Liver (tissue), 9 donors: ENCODE measurements around the gene CDH13. TPM values are rescaled to one million over a fixed set of nuclear protein-coding genes. Genes with fewer than 3 reads are reported as not detected.

Source experiments
- DNase-seq: peaks from one replicate; pipeline ENCODE4 v3.0.0-alpha.2; 2017; ENCODE audit warnings: low spot score
- H3K27ac ChIP-seq, 2 donors: one replicate each; pipeline ENCODE4 v1.7.0; 2013; ENCODE audit warnings: inconsistent platforms in 2 of 2, low read length in 2 of 2, control low read depth in 1 of 2, low read depth in 1 of 2, mild to moderate bottlenecking in 1 of 2
- H3K27me3 ChIP-seq, 4 donors: one replicate each; pipeline versions ENCODE4 v1.6.1 to v1.7.0; 2013; ENCODE audit warnings: low read length in 3 of 4, inconsistent platforms in 1 of 4, mild to moderate bottlenecking in 1 of 4, moderate library complexity in 1 of 4; ENCODE audit not compliant: control insufficient read depth in 4 of 4, insufficient read depth in 4 of 4
- H3K36me3 ChIP-seq, 4 donors: one replicate each; pipeline versions ENCODE4 v1.6.1 to v1.7.0; 2013; ENCODE audit warnings: low read length in 3 of 4, mild to moderate bottlenecking in 3 of 4, low read depth in 1 of 4, moderate library complexity in 1 of 4; ENCODE audit not compliant: control insufficient read depth in 4 of 4, insufficient read depth in 3 of 4
- H3K4me1 ChIP-seq, 4 donors: one replicate each; pipeline versions ENCODE4 v1.6.1 to v1.7.0; 2013; ENCODE audit warnings: low read length in 3 of 4, mild to moderate bottlenecking in 3 of 4, moderate library complexity in 1 of 4; ENCODE audit not compliant: control insufficient read depth in 4 of 4, insufficient read depth in 4 of 4
- H3K4me3 ChIP-seq, 3 donors: one replicate each; pipeline versions ENCODE4 v1.6.1 to v1.7.0; 2013; ENCODE audit warnings: low read length in 3 of 3, control low read depth in 1 of 3, low read depth in 1 of 3, mild to moderate bottlenecking in 1 of 3
- H3K9ac ChIP-seq, 2 donors: one replicate each; pipeline ENCODE4 v1.7.0; 2013; ENCODE audit warnings: low read length in 2 of 2, mild to moderate bottlenecking in 2 of 2, moderate library complexity in 2 of 2, control low read depth in 1 of 2, low read depth in 1 of 2
- H3K9me3 ChIP-seq, 4 donors: one replicate each; pipeline versions ENCODE4 v1.6.1 to v1.7.0; 2013; ENCODE audit warnings: low read length in 3 of 4; ENCODE audit not compliant: control insufficient read depth in 4 of 4
- ATF3 ChIP-seq: IDR thresholded peaks from 2 replicates; pipeline ENCODE4 v1.6.1; 2016; ENCODE audit warnings: antibody characterized with exemption
- EGR1 ChIP-seq, 2 donors: IDR thresholded peaks; 2 replicates each; pipeline ENCODE4 v1.6.1; 2016 to 2018; ENCODE audit warnings: antibody characterized with exemption in 2 of 2, low read depth in 2 of 2
- FOXA1 ChIP-seq: IDR thresholded peaks from 2 replicates; pipeline ENCODE4 v1.6.1; 2016; ENCODE audit warnings: antibody characterized with exemption
- FOXA2 ChIP-seq: IDR thresholded peaks from 2 replicates; pipeline ENCODE4 v1.6.1; 2016; ENCODE audit warnings: antibody characterized with exemption
- GABPA ChIP-seq, 2 donors: IDR thresholded peaks in 1 of 2; conservative IDR thresholded peaks in 1 of 2; 2 replicates each; pipeline ENCODE4 v1.6.1; 2016; ENCODE audit warnings: antibody characterized with exemption in 2 of 2, mild to moderate bottlenecking in 1 of 2, moderate library complexity in 1 of 2
- HNF4A ChIP-seq, 2 donors: conservative IDR thresholded peaks; 2 replicates each; pipeline ENCODE4 v1.6.1; 2016; ENCODE audit warnings: antibody characterized with exemption in 2 of 2, mild to moderate bottlenecking in 2 of 2
- HNF4G ChIP-seq: IDR thresholded peaks from 2 replicates; pipeline ENCODE4 v1.6.1; 2016; ENCODE audit warnings: antibody characterized with exemption
- JUND ChIP-seq, 2 donors: IDR thresholded peaks; 2 replicates each; pipeline ENCODE4 v1.6.1; 2016; ENCODE audit warnings: antibody characterized with exemption in 2 of 2
- NR2F2 ChIP-seq: IDR thresholded peaks from 2 replicates; pipeline ENCODE4 v1.6.1; 2016; ENCODE audit warnings: antibody characterized with exemption
- RAD21 ChIP-seq, 2 donors: IDR thresholded peaks; 2 replicates each; pipeline ENCODE4 v1.6.1; 2016; ENCODE audit warnings: antibody characterized with exemption in 2 of 2, mild to moderate bottlenecking in 2 of 2
- RXRA ChIP-seq, 2 donors: IDR thresholded peaks; 2 replicates each; pipeline ENCODE4 v1.6.1; 2017 to 2018; ENCODE audit warnings: antibody characterized with exemption in 2 of 2, mild to moderate bottlenecking in 1 of 2
- SP1 ChIP-seq: IDR thresholded peaks from 2 replicates; pipeline ENCODE4 v1.6.1; 2018; ENCODE audit warnings: antibody characterized with exemption, mild to moderate bottlenecking
- TAF1 ChIP-seq: conservative IDR thresholded peaks from 2 replicates; pipeline ENCODE4 v1.6.1; 2016; ENCODE audit warnings: antibody characterized with exemption, mild to moderate bottlenecking
- YY1 ChIP-seq: IDR thresholded peaks from 2 replicates; pipeline ENCODE4 v1.6.1; 2016; ENCODE audit warnings: antibody characterized with exemption, mild to moderate bottlenecking
- WGBS: extraction: QIAGEN DNeasy Blood & Tissue Kit; methylation state at CpG from one replicate; pipeline ENCODE4 v1.1.7; 2013; 5-methylcytosine and 5-hydroxymethylcytosine counted together
- polyA plus RNA-seq, 2 donors: library from polyadenylated mRNA; stranded (reverse) in 1 of 2; unstranded in 1 of 2; fragments of 200-250 nt in 1 of 2; fragments of >200 nt in 1 of 2; fragmentation: Nextera tagmentation in 1 of 2; extraction: Ambion mirVana in 1 of 2; gene quantifications; one replicate each; pipeline versions ENCODE4 v1.2.1 to v1.2.3, GENCODE V29; 2013 to 2015
- total RNA-seq, 2 donors: library from RNA; depleted of rRNA; stranded (reverse); fragments of >200 nt; gene quantifications; one replicate each; pipeline ENCODE4 v1.2.3, GENCODE V29; 2014
- TF ChIP-seq, protein P1 (sequence below): fragments of 150-350 bp; IDR thresholded peaks from 2 replicates; pipeline ENCODE4 v1.5.1; 2017; ENCODE audit warnings: improper control_type of control experiment, low read depth, low read length; ENCODE audit not compliant: missing input control
- TF ChIP-seq, protein P2 (sequence below): IDR thresholded peaks from 2 replicates; pipeline ENCODE4 v1.6.1; 2016; ENCODE audit warnings: antibody characterized with exemption, mild to moderate bottlenecking
- TF ChIP-seq, protein P3 (sequence below): IDR thresholded peaks from 2 replicates; pipeline ENCODE4 v1.6.1; 2016; ENCODE audit warnings: antibody characterized with exemption
- TF ChIP-seq, protein P4 (sequence below): IDR thresholded peaks from 2 replicates; pipeline ENCODE4 v1.6.1; 2016; ENCODE audit warnings: antibody characterized with exemption
- donor health status: healthy.
- donor health status: healthy.
- donor health status: healthy.
- donor health status: healthy.
- donor health status: healthy.

The CDH13 gene
- total and polyA plus RNA-seq, 4 donors = 0.21 to 1.5 (median 0.58) TPM

GRCh38 chr16:82655720-82656490 lies 29.1 kb downstream of the CDH13 start:
- Histone ChIP-seq H3K9me3 (no peaks in the 10 kb centered on the region), H3K27me3 (peaks cover 0 to 3% (median 0%) of the 10 kb centered on the region in 4 donors), H3K27ac (no peak overlapping the region), H3K4me3 (no peak overlapping the region), H3K36me3 (no peaks in the 10 kb centered on the region), H3K4me1 (no peaks in the 10 kb centered on the region), H3K9ac (no peak overlapping the region)
- no peak for DNase-seq
- WGBS = 83% methylated on average over 5 of the region's 5 CpGs
- TF ChIP-seq NR2F2 (no peak), FOXA1 (no peak), RXRA (IDR thresholded peaks at IDR 0.05) (no peak), HNF4G (no peak), JUND (IDR thresholded peaks at IDR 0.05) (no peak), YY1 (no peak), ATF3 (no peak), GABPA (IDR thresholded peaks at IDR 0.05 in 1 of 2, conservative IDR thresholded peaks at IDR 0.05 in 1 of 2) (no peak), SP1 (no peak), TAF1 (no peak), RAD21 (IDR thresholded peaks at IDR 0.05) (no peak), EGR1 (IDR thresholded peaks at IDR 0.05; ENCODE audit: low read depth in 2 of 2) (no peak), FOXA2 (no peak), HNF4A (conservative IDR thresholded peaks at IDR 0.05) (no peak)
- TF ChIP-seq, protein P1, sequence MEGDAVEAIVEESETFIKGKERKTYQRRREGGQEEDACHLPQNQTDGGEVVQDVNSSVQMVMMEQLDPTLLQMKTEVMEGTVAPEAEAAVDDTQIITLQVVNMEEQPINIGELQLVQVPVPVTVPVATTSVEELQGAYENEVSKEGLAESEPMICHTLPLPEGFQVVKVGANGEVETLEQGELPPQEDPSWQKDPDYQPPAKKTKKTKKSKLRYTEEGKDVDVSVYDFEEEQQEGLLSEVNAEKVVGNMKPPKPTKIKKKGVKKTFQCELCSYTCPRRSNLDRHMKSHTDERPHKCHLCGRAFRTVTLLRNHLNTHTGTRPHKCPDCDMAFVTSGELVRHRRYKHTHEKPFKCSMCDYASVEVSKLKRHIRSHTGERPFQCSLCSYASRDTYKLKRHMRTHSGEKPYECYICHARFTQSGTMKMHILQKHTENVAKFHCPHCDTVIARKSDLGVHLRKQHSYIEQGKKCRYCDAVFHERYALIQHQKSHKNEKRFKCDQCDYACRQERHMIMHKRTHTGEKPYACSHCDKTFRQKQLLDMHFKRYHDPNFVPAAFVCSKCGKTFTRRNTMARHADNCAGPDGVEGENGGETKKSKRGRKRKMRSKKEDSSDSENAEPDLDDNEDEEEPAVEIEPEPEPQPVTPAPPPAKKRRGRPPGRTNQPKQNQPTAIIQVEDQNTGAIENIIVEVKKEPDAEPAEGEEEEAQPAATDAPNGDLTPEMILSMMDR = no peak
- TF ChIP-seq, protein P2, sequence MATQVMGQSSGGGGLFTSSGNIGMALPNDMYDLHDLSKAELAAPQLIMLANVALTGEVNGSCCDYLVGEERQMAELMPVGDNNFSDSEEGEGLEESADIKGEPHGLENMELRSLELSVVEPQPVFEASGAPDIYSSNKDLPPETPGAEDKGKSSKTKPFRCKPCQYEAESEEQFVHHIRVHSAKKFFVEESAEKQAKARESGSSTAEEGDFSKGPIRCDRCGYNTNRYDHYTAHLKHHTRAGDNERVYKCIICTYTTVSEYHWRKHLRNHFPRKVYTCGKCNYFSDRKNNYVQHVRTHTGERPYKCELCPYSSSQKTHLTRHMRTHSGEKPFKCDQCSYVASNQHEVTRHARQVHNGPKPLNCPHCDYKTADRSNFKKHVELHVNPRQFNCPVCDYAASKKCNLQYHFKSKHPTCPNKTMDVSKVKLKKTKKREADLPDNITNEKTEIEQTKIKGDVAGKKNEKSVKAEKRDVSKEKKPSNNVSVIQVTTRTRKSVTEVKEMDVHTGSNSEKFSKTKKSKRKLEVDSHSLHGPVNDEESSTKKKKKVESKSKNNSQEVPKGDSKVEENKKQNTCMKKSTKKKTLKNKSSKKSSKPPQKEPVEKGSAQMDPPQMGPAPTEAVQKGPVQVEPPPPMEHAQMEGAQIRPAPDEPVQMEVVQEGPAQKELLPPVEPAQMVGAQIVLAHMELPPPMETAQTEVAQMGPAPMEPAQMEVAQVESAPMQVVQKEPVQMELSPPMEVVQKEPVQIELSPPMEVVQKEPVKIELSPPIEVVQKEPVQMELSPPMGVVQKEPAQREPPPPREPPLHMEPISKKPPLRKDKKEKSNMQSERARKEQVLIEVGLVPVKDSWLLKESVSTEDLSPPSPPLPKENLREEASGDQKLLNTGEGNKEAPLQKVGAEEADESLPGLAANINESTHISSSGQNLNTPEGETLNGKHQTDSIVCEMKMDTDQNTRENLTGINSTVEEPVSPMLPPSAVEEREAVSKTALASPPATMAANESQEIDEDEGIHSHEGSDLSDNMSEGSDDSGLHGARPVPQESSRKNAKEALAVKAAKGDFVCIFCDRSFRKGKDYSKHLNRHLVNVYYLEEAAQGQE = no peak
- TF ChIP-seq, protein P3, sequence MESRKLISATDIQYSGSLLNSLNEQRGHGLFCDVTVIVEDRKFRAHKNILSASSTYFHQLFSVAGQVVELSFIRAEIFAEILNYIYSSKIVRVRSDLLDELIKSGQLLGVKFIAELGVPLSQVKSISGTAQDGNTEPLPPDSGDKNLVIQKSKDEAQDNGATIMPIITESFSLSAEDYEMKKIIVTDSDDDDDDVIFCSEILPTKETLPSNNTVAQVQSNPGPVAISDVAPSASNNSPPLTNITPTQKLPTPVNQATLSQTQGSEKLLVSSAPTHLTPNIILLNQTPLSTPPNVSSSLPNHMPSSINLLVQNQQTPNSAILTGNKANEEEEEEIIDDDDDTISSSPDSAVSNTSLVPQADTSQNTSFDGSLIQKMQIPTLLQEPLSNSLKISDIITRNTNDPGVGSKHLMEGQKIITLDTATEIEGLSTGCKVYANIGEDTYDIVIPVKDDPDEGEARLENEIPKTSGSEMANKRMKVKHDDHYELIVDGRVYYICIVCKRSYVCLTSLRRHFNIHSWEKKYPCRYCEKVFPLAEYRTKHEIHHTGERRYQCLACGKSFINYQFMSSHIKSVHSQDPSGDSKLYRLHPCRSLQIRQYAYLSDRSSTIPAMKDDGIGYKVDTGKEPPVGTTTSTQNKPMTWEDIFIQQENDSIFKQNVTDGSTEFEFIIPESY = no peak
- TF ChIP-seq, protein P4, sequence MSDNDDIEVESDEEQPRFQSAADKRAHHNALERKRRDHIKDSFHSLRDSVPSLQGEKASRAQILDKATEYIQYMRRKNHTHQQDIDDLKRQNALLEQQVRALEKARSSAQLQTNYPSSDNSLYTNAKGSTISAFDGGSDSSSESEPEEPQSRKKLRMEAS = no peak
